PC-9 (cell line): ENCODE measurements around the gene TDRKH.
"Not testable (repeated sequence)": the region's sequence is repeated elsewhere in the genome, so short reads cannot be mapped to it uniquely, and the experiment has no call there.

Experiments
- EZH2 ChIP-seq: fragments of 200-600 bp; sonication (generic); IDR thresholded peaks from 2 replicates; pipeline ENCODE4 v1.8.0; 2017; ENCODE audit warnings: antibody characterized with exemption, low read depth
- TF ChIP-seq, protein P1 (sequence below): fragments of 200-600 bp; sonication (generic); conservative IDR thresholded peaks from 2 replicates; pipeline ENCODE4 v1.6.1; 2017; ENCODE audit warnings: mixed run types, antibody characterized with exemption, mild to moderate bottlenecking, moderate library complexity

DNA sequence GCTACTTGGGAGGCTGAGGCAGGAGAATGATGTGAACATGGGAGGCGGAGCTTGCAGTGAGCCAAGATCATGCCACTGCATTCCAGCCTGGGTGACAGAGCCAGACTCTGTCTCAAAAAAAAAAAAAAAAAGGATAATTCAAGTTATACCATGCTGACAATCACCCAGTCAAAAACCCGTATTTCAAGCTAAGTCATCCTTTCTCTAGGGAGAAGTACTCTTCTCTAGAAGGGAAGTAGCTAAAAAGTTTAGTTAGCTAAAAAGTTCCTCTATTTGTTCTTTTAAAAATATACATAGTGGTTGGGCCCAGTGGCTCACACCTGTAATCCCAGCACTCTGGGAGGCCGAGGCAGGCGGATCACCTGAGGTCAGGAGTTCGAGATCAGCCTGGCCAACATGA is 9.6 kb downstream of the TDRKH start:
- TF ChIP-seq, protein P1, sequence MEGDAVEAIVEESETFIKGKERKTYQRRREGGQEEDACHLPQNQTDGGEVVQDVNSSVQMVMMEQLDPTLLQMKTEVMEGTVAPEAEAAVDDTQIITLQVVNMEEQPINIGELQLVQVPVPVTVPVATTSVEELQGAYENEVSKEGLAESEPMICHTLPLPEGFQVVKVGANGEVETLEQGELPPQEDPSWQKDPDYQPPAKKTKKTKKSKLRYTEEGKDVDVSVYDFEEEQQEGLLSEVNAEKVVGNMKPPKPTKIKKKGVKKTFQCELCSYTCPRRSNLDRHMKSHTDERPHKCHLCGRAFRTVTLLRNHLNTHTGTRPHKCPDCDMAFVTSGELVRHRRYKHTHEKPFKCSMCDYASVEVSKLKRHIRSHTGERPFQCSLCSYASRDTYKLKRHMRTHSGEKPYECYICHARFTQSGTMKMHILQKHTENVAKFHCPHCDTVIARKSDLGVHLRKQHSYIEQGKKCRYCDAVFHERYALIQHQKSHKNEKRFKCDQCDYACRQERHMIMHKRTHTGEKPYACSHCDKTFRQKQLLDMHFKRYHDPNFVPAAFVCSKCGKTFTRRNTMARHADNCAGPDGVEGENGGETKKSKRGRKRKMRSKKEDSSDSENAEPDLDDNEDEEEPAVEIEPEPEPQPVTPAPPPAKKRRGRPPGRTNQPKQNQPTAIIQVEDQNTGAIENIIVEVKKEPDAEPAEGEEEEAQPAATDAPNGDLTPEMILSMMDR = not testable (repeated sequence)
- TF ChIP-seq EZH2 = not testable (repeated sequence)
